RWPE1 (cell line): ENCODE results near the gene APRT.

Source experiments
- CTCF ChIA-PET: fragments of 350-600 bp; sonication (Branson Sonifier 250); formaldehyde crosslinking; extraction: SDS; loops from one replicate; lab custom pipeline; 2021; lab: Yijun Ruan, JAX
- POLR2A ChIA-PET: fragments of 400-600 bp; formaldehyde crosslinking; extraction: SDS; loops from one replicate; lab custom pipeline; 2020; ENCODE audit warnings: antibody characterized with exemption; ENCODE audit not compliant: low non-redundant PET; lab: Yijun Ruan, JAX
- DNase-seq: peaks from one replicate; pipeline ENCODE4 v3.0.0; 2012; ENCODE audit warnings: low spot score
- H3K27ac ChIP-seq: fragments of 450-650 bp; 2 replicates; pipeline ENCODE4 v1.5.1; 2017
- TF ChIP-seq, protein P1 (sequence below): fragments of 450-650 bp; conservative IDR thresholded peaks from 2 replicates; pipeline ENCODE4 v1.5.1; 2017; ENCODE audit warnings: low read depth, mild to moderate bottlenecking

Gene APRT

DNA sequence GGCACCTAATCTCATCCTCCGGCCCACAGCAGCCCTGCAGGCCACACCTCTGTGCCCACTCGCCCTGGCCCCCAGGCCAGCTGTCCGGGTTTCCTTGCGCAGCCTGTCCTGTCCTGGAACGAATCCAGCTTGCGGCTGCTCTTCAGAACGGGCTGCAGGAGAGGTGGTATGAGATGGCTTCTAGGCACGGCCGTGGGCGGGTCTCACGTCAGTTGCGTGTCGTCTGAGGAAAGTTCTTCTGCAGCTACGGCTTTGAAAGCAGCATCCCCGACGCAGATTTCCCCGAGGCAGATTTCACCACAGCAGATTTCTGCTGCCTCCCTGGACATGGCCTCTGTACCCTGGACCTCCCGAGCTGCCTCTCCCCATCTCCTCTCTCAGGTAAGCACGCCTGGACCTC, 26.8 kb upstream of the APRT start:
- POLR2A ChIA-PET: no interaction called here
- TF ChIP-seq, protein P1, sequence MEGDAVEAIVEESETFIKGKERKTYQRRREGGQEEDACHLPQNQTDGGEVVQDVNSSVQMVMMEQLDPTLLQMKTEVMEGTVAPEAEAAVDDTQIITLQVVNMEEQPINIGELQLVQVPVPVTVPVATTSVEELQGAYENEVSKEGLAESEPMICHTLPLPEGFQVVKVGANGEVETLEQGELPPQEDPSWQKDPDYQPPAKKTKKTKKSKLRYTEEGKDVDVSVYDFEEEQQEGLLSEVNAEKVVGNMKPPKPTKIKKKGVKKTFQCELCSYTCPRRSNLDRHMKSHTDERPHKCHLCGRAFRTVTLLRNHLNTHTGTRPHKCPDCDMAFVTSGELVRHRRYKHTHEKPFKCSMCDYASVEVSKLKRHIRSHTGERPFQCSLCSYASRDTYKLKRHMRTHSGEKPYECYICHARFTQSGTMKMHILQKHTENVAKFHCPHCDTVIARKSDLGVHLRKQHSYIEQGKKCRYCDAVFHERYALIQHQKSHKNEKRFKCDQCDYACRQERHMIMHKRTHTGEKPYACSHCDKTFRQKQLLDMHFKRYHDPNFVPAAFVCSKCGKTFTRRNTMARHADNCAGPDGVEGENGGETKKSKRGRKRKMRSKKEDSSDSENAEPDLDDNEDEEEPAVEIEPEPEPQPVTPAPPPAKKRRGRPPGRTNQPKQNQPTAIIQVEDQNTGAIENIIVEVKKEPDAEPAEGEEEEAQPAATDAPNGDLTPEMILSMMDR: no peak
- CTCF ChIA-PET: interaction anchor here (1.7 kb wide), 1 partner anchor 18 kb away, joined by 7 read pairs; the partner anchor contains the start of genes GALNS and TRAPPC2L

DNA sequence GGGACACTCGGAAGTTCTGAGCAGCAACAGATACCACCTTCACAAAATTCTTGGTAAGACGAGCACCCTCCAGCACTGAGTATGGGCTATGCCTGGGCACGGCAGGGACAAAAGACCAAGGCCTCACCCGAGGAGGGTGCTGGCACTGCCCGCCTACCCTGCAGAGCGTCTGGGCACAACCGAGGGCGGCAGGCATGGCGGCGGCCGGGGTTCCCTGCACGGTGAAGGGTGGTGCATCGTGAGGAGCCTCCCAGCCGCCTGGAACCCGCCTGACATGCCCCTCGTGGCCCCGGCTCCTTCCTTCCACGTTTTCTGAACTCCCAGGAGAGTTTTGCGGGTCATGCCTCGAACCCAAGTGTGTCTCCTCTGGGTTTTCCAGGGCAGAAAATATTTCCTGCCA, 26.1 kb upstream of the APRT start:
- POLR2A ChIA-PET: no interaction called here

More for the DNA sequence above, 26.8 kb upstream of the APRT start:
- DNase-seq: no peak
- no peak overlapping the region for H3K27ac ChIP-seq

DNA sequence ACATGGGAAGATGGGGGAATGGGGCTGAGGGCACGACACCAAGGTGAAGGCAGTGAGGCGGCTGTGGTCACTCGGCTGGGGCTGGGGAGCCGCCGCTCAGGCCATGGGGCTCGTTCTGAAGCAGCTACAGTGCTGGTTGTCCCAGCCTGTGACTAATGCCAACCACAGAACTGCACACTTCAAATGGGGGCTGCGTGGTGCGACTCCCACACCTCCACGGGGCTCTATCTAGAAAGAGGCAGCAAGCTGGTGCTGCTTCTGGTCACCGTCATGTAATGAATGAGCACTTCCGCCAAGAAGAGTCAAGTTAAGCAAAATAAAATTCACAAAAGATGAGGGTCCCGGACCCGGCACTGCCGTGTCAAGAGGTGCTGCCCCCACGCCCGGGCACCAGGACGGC, 25.1 kb upstream of the APRT start:
- H3K27ac ChIP-seq: peak overlapping the region; percentile 3; the same call in 1 of the 2 replicates
- POLR2A ChIA-PET: no interaction called here
- TF ChIP-seq, protein P1: no peak
- no peak for DNase-seq
- CTCF ChIA-PET: no interaction called here

More for the DNA sequence above, 26.1 kb upstream of the APRT start:
- TF ChIP-seq, protein P1: no peak
- H3K27ac ChIP-seq: 0 out of 2 replicates have a peak overlapping the region, but pooled peaks have one; percentile 3
- DNase-seq: no peak
- CTCF ChIA-PET: interaction anchor here (1.7 kb wide), 1 partner anchor 19 kb away, joined by 7 read pairs; the partner anchor contains the start of genes GALNS and TRAPPC2L

DNA sequence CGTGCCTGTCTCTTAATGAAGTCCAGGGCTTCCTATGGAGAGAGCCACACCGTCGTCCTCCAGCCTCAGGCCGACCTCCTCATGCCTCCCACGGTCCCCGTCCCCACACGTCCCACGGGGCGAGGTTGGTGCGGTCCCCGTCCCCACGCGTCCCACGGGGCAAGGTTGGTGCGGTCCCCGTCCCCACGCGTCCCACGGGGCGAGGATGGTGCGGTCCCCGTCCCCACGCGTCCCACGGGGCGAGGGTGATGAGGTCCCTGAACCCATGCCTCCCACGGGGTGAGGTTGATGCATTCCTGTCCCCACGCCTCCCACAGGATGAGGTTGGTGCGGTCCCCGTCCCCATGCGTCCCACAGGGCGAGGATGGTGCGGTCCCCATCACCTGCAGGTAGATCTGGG, 24.1 kb upstream of the APRT start:
- DNase-seq: no peak
- ChIA-PET CTCF (no interaction called here), POLR2A (no interaction called here)
- H3K27ac ChIP-seq: no peak overlapping the region
- TF ChIP-seq, protein P1: no peak

DNA sequence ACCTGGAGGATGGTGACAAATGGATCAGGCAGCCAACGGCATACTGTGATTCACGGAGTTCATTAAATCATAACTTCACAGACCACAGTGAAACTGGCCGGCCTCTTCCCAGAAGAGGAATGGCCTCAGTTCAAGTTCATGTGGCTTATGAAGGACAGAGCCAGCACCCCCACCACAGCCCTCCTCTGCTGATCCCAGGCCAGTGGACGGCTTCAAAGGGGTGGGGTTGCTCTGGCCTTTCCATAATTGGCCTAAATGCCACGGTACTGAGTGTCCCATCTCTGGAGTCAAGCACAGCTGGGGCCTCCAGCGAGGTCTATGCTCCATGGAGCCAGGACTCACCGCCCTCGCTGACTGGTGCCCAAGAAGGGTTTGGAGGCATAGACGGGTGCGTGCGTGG, 23.7 kb upstream of the APRT start:
- CTCF ChIA-PET: no interaction called here
- H3K27ac ChIP-seq: no peak overlapping the region
- TF ChIP-seq, protein P1: no peak
- POLR2A ChIA-PET: no interaction called here
- no peak for DNase-seq

DNA sequence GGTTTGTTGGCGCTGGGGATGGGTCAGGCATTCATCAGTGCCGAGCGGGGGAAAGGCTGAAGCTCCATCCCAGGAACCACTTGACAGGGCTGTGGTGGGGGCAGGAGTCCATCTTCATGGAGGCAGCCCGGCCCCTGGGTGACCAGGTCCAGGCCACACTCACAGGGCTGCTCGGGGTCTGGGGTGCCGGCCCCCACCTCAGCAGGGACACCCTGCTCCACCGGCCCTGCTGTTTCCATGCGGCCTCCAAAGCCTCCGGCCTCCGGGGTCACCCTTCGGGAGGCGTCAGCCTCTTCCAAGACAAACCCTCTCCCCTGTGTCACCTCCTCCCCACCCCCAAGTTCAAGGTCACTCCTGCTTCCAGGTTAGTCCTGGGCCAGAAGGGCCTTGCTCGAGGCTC, 22.9 kb upstream of the APRT start:
- no peak for DNase-seq
- TF ChIP-seq, protein P1: no peak
- no peak overlapping the region for H3K27ac ChIP-seq
- CTCF ChIA-PET: interaction anchor here (1.1 kb wide), 1 partner anchor 215 kb away, joined by 3 read pairs; no protein-coding TSS in a partner anchor
- POLR2A ChIA-PET: no interaction called here

DNA sequence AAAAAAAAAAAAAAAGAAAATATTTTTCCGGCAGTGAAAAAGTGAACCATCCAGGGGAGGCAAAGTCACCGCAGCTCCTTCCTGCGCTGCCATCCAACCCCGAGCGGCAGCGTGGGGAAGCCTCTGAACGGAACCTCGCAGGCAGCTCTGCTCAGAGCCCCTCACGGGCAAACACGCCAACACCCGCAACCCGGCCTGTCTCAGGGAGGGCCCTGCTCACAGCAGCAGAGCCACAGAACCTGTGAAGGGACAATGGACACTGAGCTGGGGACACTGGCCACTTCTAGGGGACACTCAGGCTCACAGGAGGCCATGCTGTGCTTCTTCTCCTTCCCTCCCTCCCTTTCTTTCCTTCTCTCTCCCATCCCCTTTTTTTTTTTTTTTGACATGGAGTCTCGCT, 21.4 kb upstream of the APRT start:
- ChIA-PET POLR2A (no interaction called here), CTCF (no interaction called here)
- peak overlapping the region; percentile 68 for H3K27ac ChIP-seq
- TF ChIP-seq, protein P1: no peak
- no peak for DNase-seq
